Astrocyte of the spinal cord (primary cell): ENCODE results near the gene KIF5C.
A peak's percentile ranks its signal among the peaks of the same experiment; 100 is the strongest.

ENCODE experiments used
- DNase-seq: peaks from one replicate; pipeline ENCODE4 v3.0.0; 2011; ENCODE audit warnings: low read depth, low spot score
- H3K4me3 ChIP-seq: 2 replicates; pipeline ENCODE4 v1.5.1; 2011; ENCODE audit warnings: low read depth, mild to moderate bottlenecking, low read length, moderate library complexity
- in situ Hi-C: cut with HindIII; loops from 2 replicates; pipeline ENCODE4 v1.10.0; 2017; ENCODE audit warnings: low sequenced_read_pairs
- TF ChIP-seq, protein P1 (sequence below): IDR thresholded peaks from 2 replicates; pipeline ENCODE4 v1.5.1; 2012; ENCODE audit warnings: low read depth, mild to moderate bottlenecking, low read length, inconsistent platforms

KIF5C gene

DNA sequence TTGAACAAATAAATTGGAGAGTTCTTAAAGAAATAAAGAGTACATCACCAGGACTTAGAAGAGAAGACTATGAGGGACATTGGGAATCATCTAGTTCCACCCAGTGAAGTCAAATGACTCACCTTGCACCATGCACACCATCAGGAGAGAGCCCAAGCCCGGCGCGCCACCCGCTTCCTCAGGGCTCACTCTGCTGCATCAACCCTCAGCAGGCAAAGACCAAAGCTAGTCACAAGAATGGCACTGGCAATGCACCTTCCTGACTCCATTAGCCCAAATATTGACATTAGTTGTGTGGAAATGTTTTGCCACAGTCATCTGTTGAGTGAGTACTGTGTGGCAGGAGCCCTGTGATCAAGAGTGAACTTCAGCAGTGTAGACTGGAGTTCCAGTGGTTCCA lies 156.4 kb downstream of the KIF5C start:
- TF ChIP-seq, protein P1, sequence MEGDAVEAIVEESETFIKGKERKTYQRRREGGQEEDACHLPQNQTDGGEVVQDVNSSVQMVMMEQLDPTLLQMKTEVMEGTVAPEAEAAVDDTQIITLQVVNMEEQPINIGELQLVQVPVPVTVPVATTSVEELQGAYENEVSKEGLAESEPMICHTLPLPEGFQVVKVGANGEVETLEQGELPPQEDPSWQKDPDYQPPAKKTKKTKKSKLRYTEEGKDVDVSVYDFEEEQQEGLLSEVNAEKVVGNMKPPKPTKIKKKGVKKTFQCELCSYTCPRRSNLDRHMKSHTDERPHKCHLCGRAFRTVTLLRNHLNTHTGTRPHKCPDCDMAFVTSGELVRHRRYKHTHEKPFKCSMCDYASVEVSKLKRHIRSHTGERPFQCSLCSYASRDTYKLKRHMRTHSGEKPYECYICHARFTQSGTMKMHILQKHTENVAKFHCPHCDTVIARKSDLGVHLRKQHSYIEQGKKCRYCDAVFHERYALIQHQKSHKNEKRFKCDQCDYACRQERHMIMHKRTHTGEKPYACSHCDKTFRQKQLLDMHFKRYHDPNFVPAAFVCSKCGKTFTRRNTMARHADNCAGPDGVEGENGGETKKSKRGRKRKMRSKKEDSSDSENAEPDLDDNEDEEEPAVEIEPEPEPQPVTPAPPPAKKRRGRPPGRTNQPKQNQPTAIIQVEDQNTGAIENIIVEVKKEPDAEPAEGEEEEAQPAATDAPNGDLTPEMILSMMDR = no peak
- no peak overlapping the region for H3K4me3 ChIP-seq
- in situ Hi-C loops = no loop called here
- no peak for DNase-seq

DNA sequence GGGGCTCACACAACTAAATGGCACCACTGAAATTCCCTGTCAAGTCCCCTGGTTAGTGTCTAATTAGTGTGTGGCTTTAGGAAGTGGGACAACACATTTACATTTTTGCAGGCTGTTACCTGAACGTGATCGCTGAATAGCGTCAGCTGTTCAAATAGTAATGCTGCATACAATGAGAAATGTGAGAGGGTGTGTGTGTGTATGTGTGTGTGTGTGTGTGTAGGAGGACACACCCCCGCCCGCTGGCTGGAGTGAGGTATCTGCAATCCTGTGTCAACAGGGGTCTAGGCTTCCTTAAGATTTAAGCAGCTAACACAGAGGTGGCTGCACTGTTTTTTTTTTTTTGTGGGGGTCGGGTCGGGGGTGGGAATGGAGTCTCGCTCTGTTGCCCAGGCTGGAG lies 158.7 kb downstream of the KIF5C start:
- TF ChIP-seq, protein P1 = no peak
- no peak for DNase-seq
- no peak overlapping the region for H3K4me3 ChIP-seq
- in situ Hi-C loops = no loop called here

DNA sequence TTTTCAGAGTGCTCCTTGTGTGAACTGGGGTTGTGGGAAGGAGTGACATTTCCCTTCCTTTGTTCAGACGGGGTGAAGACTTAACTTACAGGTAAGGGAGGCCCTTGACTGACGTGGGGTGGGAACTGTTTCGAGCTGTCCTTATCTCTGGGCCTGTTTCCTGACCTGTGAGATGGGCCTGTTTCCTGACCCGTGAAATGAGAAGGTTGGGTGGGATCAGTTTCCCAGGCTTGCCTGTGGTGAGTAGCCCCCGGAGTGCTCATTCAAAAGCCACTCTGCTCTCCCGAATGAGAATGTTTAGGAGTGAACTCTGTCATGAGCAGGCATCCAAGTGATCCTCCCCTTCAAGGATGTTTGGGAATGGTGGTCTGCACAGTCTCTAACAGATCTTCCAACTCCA lies 159.4 kb downstream of the KIF5C start:
- in situ Hi-C loops = no loop called here
- no peak for DNase-seq
- TF ChIP-seq, protein P1 = no peak
- no peak overlapping the region for H3K4me3 ChIP-seq

DNA sequence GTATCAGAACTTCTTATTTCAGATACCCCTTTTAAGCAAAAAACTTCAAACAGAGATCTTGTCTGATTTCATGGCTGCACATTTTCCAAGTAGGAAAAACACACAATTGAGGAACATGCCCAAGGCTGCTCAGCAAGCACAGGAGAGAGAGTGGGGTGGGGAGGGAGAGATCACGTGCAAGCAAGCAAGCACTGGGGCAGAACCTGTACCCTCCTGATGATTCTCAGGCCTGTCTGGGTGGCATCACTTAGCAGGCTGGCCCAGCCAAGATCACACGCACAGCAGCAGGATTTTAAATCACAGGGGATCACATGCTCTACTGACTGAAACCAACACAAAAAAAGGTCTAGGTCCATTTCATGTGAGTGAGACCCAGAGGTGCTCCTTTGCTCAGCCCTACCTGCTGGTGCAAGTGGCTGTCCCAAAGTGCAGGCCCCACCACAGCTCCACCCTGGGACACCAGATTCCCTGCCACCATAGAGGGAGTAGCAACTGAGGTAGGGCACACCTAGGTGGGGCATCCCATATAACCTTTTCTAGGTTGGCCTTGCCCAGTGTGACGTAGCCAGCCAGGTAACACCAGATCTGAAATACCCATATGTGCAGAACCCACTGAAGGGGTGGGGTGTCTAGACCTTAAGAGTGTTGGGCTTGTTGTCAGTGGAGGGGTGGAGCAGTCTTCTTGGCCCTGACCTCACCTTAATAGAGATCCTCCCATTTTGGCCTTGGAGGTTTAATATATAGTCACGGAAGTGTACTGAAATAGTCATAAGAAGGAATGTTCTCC lies 161.7 kb downstream of the KIF5C start:
- no peak overlapping the region for H3K4me3 ChIP-seq
- TF ChIP-seq, protein P1 = no peak
- no peak for DNase-seq
- in situ Hi-C loops = no loop called here

DNA sequence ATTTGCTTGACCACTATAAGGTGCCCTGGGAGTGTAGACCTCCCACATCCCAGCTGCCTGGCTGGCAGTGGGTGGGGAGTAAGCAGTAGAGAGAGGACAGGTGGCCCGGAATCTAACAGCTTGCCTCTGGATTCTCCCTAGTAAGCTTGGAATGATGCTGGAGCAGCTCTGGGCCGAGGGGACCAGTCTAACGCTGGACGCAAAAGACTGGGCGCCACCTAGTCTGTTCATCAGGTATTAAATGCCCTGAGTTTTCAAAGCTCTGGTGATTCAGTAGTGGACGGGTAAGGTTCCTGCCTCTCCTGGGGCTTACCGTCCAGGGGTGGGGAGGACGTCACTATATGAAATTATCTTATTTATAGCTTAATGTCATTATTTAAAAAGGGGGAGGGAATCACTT lies 162.8 kb downstream of the KIF5C start:
- TF ChIP-seq, protein P1 = no peak
- H3K4me3 ChIP-seq = no peak overlapping the region
- in situ Hi-C loops = no loop called here
- DNase-seq = no peak

DNA sequence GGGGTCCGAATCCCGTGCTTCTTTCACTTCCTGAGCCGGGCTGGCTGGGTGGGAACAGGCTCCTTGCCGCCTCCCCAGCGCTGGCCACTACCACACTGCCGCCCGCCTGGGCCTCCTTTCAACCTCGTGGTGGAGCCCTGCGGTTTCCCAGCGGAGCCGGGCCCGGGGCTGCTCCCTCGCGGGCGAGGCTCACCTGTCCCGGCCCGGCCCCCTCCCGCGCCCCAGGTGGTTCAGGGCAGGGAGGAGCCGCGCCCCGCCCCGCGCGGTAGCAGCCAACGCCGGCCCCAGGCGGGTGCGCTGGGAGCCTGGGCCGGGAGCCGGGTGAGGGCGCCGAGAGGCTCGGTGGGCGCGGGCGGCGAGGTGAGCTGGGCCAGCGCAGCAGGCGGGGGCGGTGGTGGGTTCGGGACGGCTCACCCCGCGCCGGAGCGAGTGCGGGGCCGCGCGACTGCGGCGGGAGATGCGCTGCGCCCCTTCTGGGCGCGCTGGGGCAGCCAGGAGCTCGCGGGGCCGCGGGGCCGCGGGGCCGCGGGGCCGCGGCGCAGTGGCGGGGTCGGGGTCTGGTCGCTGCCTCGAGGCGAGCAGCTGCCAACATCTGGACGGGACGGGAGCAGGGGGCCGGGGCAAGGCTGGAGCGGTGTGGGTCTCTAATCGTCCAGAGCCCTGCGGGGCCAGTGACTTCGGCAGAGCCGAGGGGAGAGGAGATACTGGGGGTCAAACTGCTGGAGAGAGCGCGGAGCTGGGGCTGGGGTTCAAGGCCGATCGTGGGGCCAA lies 163.6 kb downstream of the KIF5C start, which contains the start of gene LYPD6B:
TSS of gene LYPD6B (plus strand) at position 258 of the 771 bp plus-strand sequence. CDS start 92,250 bp downstream, outside the sequence.
- TF ChIP-seq, protein P1 = no peak
- H3K4me3 ChIP-seq = peak within 1 kb of the TSS; percentile 17

More for the DNA sequence above, 163.6 kb downstream of the KIF5C start, which contains the start of gene LYPD6B:
- DNase-seq = no peak
- in situ Hi-C loops = no loop called here
